Renal cortex interstitium (tissue), 11 donors: Measurements from ENCODE around the gene EIF4G3. TPM values are rescaled to one million over a fixed set of nuclear protein-coding genes. Genes with fewer than 3 reads are reported as not detected.

Experiments used
- DNase-seq, 11 donors: peaks; one replicate each; pipeline ENCODE4 v3.0.0-alpha.2; 2013; ENCODE audit warnings: low read depth in 9 of 11, low spot score in 4 of 11; ENCODE audit errors: extremely low read depth in 1 of 11
- polyA plus RNA-seq, 3 donors: library from polyadenylated mRNA; unstranded; fragments of 120-200 nt; gene quantifications; one replicate each; pipeline ENCODE4 v1.2.1, GENCODE V29; 2013; ENCODE audit not compliant: insufficient read length in 3 of 3

The EIF4G3 gene
- polyA plus RNA-seq, 3 donors = 67.4 to 73.2 (median 70.4) TPM

GRCh38 chr1:20988943-20989342 is 187.8 kb downstream of the EIF4G3 start:
- DNase-seq = no peak

- no peak for DNase-seq
Measured at GRCh38 chr1:20987831-20988825, 188.6 kb downstream of the EIF4G3 start.

- no peak for DNase-seq
Measured at GRCh38 chr1:20983297-20983889, 193.3 kb downstream of the EIF4G3 start.

GRCh38 chr1:20982316-20982715 is 194.4 kb downstream of the EIF4G3 start:
- no peak for DNase-seq

- peak in 1 of 11 donors; percentile 12 for DNase-seq
Measured at GRCh38 chr1:20981915-20982314, 194.8 kb downstream of the EIF4G3 start.

GRCh38 chr1:20980051-20980450 is 196.6 kb downstream of the EIF4G3 start:
- DNase-seq = no peak

- no peak for DNase-seq
Measured at GRCh38 chr1:20978413-20978812, 198.3 kb downstream of the EIF4G3 start.

GRCh38 chr1:20975668-20976067 is 201.0 kb downstream of the EIF4G3 start:
- DNase-seq = no peak

GRCh38 chr1:20974951-20975350 is 201.7 kb downstream of the EIF4G3 start:
- no peak for DNase-seq

GRCh38 chr1:20974069-20974468 is 202.6 kb downstream of the EIF4G3 start:
- no peak for DNase-seq

- no peak for DNase-seq
Measured at GRCh38 chr1:20972855-20973254, 203.8 kb downstream of the EIF4G3 start.

GRCh38 chr1:20964540-20965484 is 211.9 kb downstream of the EIF4G3 start:
- DNase-seq = peak in 2 of 11 donors; percentile 2 to 5

GRCh38 chr1:20962576-20963258 is 214.0 kb downstream of the EIF4G3 start:
- no peak for DNase-seq

- no peak for DNase-seq
Measured at GRCh38 chr1:20958430-20958829, 218.3 kb downstream of the EIF4G3 start.

GRCh38 chr1:20956272-20956671 is 220.4 kb downstream of the EIF4G3 start:
- no peak for DNase-seq

- DNase-seq = no peak
Measured at GRCh38 chr1:20950679-20951078, 226.0 kb downstream of the EIF4G3 start.

- no peak for DNase-seq
Measured at GRCh38 chr1:20949871-20950590, 226.7 kb downstream of the EIF4G3 start.

- no peak for DNase-seq
Measured at GRCh38 chr1:20948101-20948500, 228.6 kb downstream of the EIF4G3 start.
